Activated naive CD4-positive, alpha-beta T cell treated with anti-CD3 and anti-CD28 coated beads, Interleukin-2, amount 50 U/mL, for 72 hours (primary cell): ENCODE measurements around the gene EPHA6. TPM values are rescaled to one million over a fixed set of nuclear protein-coding genes. Genes with fewer than 3 reads are reported as not detected.

Source experiments
- ATAC-seq, 2 donors: fragments of 150-1000 bp; cut with Tn5 transposase; 2 replicates each; pipeline ENCODE4 v1.10.0; 2021; ENCODE audit warnings: mild to moderate bottlenecking in 2 of 2, moderate library complexity in 2 of 2
- DNase-seq, 2 donors: peaks; one replicate each; pipeline ENCODE4 v3.0.0; 2021 to 2022; ENCODE audit warnings: low spot score in 2 of 2
- H3K27ac Mint-ChIP-seq, 2 donors: one replicate each; pipeline ENCODE4 v1.8.0; 2022; ENCODE audit warnings: mild to moderate bottlenecking in 2 of 2, mixed read lengths in 2 of 2
- H3K36me3 Mint-ChIP-seq, 2 donors: one replicate each; pipeline ENCODE4 v1.8.0; 2022; ENCODE audit warnings: mixed read lengths in 2 of 2
- H3K9me3 Mint-ChIP-seq, 2 donors: one replicate each; pipeline ENCODE4 v1.8.0; 2022; ENCODE audit warnings: mixed read lengths in 2 of 2
- total RNA-seq, 2 donors: library from RNA; stranded (reverse); gene quantifications; one replicate each; pipeline ENCODE4 v1.2.3, GENCODE V29; 2022

EPHA6 gene
- total RNA-seq, 2 donors from 2014 or later, result not detected

GRCh38 chr3:97647441-97647982 is 833.1 kb downstream of the EPHA6 start:
- DNase-seq (no peak), ATAC-seq (no peak)
- Mint-ChIP-seq H3K36me3 (no peaks in the 10 kb centered on the region), H3K9me3 (no peaks in the 10 kb centered on the region), H3K27ac (no peak overlapping the region)

GRCh38 chr3:97655971-97656370 is 841.6 kb downstream of the EPHA6 start:
- H3K9me3 Mint-ChIP-seq, result no peaks in the 10 kb centered on the region
- ATAC-seq, result no peak
- no peaks in the 10 kb centered on the region for H3K36me3 Mint-ChIP-seq
- no peak overlapping the region for H3K27ac Mint-ChIP-seq
- no peak for DNase-seq

- no peaks in the 10 kb centered on the region for H3K9me3 Mint-ChIP-seq
- DNase-seq (no peak), ATAC-seq (no peak)
- no peaks in the 10 kb centered on the region for H3K36me3 Mint-ChIP-seq
- no peak overlapping the region for H3K27ac Mint-ChIP-seq
Observed at GRCh38 chr3:97656638-97657037, 842.2 kb downstream of the EPHA6 start.

GRCh38 chr3:97658668-97659285 is 844.4 kb downstream of the EPHA6 start:
- Mint-ChIP-seq H3K27ac (no peak overlapping the region), H3K36me3 (no peaks in the 10 kb centered on the region), H3K9me3 (no peaks in the 10 kb centered on the region)
- ATAC-seq, result no peak
- no peak for DNase-seq

- no peak for DNase-seq
- Mint-ChIP-seq H3K27ac (no peak overlapping the region), H3K36me3 (no peaks in the 10 kb centered on the region), H3K9me3 (no peaks in the 10 kb centered on the region)
- no peak for ATAC-seq
Observed at GRCh38 chr3:97662264-97662663, 847.9 kb downstream of the EPHA6 start.

- Mint-ChIP-seq H3K27ac (no peak overlapping the region), H3K9me3 (no peaks in the 10 kb centered on the region), H3K36me3 (no peaks in the 10 kb centered on the region)
- no peak for DNase-seq
- ATAC-seq, result no peak
Observed at GRCh38 chr3:97662762-97663161, 848.4 kb downstream of the EPHA6 start.

GRCh38 chr3:97665896-97666295 is 851.5 kb downstream of the EPHA6 start:
- ATAC-seq (no peak), DNase-seq (no peak)
- H3K9me3 Mint-ChIP-seq, result no peaks in the 10 kb centered on the region
- no peaks in the 10 kb centered on the region for H3K36me3 Mint-ChIP-seq
- no peak overlapping the region for H3K27ac Mint-ChIP-seq

- no peak for ATAC-seq
- Mint-ChIP-seq H3K9me3 (no peaks in the 10 kb centered on the region), H3K36me3 (no peaks in the 10 kb centered on the region), H3K27ac (no peak overlapping the region)
- no peak for DNase-seq
Observed at GRCh38 chr3:97670952-97671351, 856.6 kb downstream of the EPHA6 start.

- no peak overlapping the region for H3K27ac Mint-ChIP-seq
Observed at GRCh38 chr3:97673357-97673997, 859.1 kb downstream of the EPHA6 start.

GRCh38 chr3:97674461-97674860 is 860.1 kb downstream of the EPHA6 start:
- Mint-ChIP-seq H3K36me3 (no peaks in the 10 kb centered on the region), H3K9me3 (no peaks in the 10 kb centered on the region), H3K27ac (no peak overlapping the region)
- ATAC-seq (no peak), DNase-seq (no peak)

More at GRCh38 chr3:97673357-97673997, 859.1 kb downstream of the EPHA6 start:
- no peak for DNase-seq
- ATAC-seq, result no peak
- no peaks in the 10 kb centered on the region for H3K9me3 Mint-ChIP-seq
- no peaks in the 10 kb centered on the region for H3K36me3 Mint-ChIP-seq

GRCh38 chr3:97680210-97680609 is 865.8 kb downstream of the EPHA6 start:
- DNase-seq (no peak), ATAC-seq (peak in 1 of 2 donors; percentile 37)
- H3K9me3 Mint-ChIP-seq, result no peaks in the 10 kb centered on the region
- no peaks in the 10 kb centered on the region for H3K36me3 Mint-ChIP-seq
- no peak overlapping the region for H3K27ac Mint-ChIP-seq

GRCh38 chr3:97680696-97681095 is 866.3 kb downstream of the EPHA6 start:
- no peaks in the 10 kb centered on the region for H3K9me3 Mint-ChIP-seq
- ATAC-seq (no peak), DNase-seq (no peak)
- H3K36me3 Mint-ChIP-seq, result no peaks in the 10 kb centered on the region
- no peak overlapping the region for H3K27ac Mint-ChIP-seq

GRCh38 chr3:97684490-97684889 is 870.1 kb downstream of the EPHA6 start:
- ATAC-seq, result no peak
- H3K9me3 Mint-ChIP-seq, result no peaks in the 10 kb centered on the region
- no peak for DNase-seq
- H3K36me3 Mint-ChIP-seq, result no peaks in the 10 kb centered on the region
- no peak overlapping the region for H3K27ac Mint-ChIP-seq

- Mint-ChIP-seq H3K36me3 (no peaks in the 10 kb centered on the region), H3K27ac (no peak overlapping the region), H3K9me3 (no peaks in the 10 kb centered on the region)
- ATAC-seq (no peak), DNase-seq (no peak)
Observed at GRCh38 chr3:97686258-97686657, 871.9 kb downstream of the EPHA6 start.

- DNase-seq, result no peak
- no peaks in the 10 kb centered on the region for H3K36me3 Mint-ChIP-seq
- ATAC-seq, result no peak
Observed at GRCh38 chr3:97687734-97688133, 873.3 kb downstream of the EPHA6 start.

GRCh38 chr3:97689111-97689510 is 874.7 kb downstream of the EPHA6 start:
- DNase-seq (no peak), ATAC-seq (no peak)
- Mint-ChIP-seq H3K9me3 (no peaks in the 10 kb centered on the region), H3K36me3 (no peaks in the 10 kb centered on the region), H3K27ac (no peak overlapping the region)

More at GRCh38 chr3:97687734-97688133, 873.3 kb downstream of the EPHA6 start:
- Mint-ChIP-seq H3K27ac (no peak overlapping the region), H3K9me3 (no peaks in the 10 kb centered on the region)

- no peaks in the 10 kb centered on the region for H3K36me3 Mint-ChIP-seq
- ATAC-seq (no peak), DNase-seq (no peak)
- no peak overlapping the region for H3K27ac Mint-ChIP-seq
- no peaks in the 10 kb centered on the region for H3K9me3 Mint-ChIP-seq
Observed at GRCh38 chr3:97689962-97690361, 875.6 kb downstream of the EPHA6 start.

GRCh38 chr3:97691354-97691753 is 877.0 kb downstream of the EPHA6 start:
- DNase-seq, result no peak
- no peak overlapping the region for H3K27ac Mint-ChIP-seq
- no peaks in the 10 kb centered on the region for H3K36me3 Mint-ChIP-seq
- no peaks in the 10 kb centered on the region for H3K9me3 Mint-ChIP-seq
- ATAC-seq, result no peak
